Thoracic aorta (tissue), 2 donors: ENCODE measurements around the gene PADI4. TPM values are rescaled to one million over a fixed set of nuclear protein-coding genes. Genes with fewer than 3 reads are reported as not detected.

Source experiments
- ATAC-seq: fragments of 150-250 bp; one replicate; pipeline ENCODE4 v1.8.0; 2017; ENCODE audit warnings: low read depth; ENCODE audit not compliant: insufficient number of reproducible peaks, low FRiP score
- DNase-seq: peaks from one replicate; pipeline ENCODE4 v3.0.0-alpha.2; 2020; ENCODE audit warnings: low spot score
- H3K27ac ChIP-seq, 2 donors: fragments of 200-600 bp; sonication (generic); 1 replicate in 1 of 2; 2 replicates in 1 of 2; pipeline ENCODE4 v1.5.1; 2016; ENCODE audit warnings: mild to moderate bottlenecking in 2 of 2, moderate library complexity in 2 of 2
- H3K27me3 ChIP-seq: fragments of 200-600 bp; sonication (generic); replicated peaks from 2 replicates; pipeline ENCODE4 v1.6.0; 2016; ENCODE audit warnings: mild to moderate bottlenecking; ENCODE audit not compliant: insufficient read depth
- H3K36me3 ChIP-seq: fragments of 200-600 bp; sonication (generic); one replicate; pipeline ENCODE4 v1.5.1; 2016
- H3K4me1 ChIP-seq, 2 donors: fragments of 200-600 bp; sonication (generic); 1 replicate in 1 of 2; 2 replicates in 1 of 2; pipeline versions ENCODE4 v1.5.1 to v1.6.0; 2016; ENCODE audit warnings: low read depth in 2 of 2, mild to moderate bottlenecking in 1 of 2; ENCODE audit not compliant: control insufficient read depth in 1 of 2
- H3K4me3 ChIP-seq: fragments of 200-600 bp; sonication (generic); 2 replicates; pipeline ENCODE4 v1.5.1; 2016; ENCODE audit warnings: mild to moderate bottlenecking
- H3K9me3 ChIP-seq: fragments of 200-600 bp; sonication (generic); 2 replicates; pipeline ENCODE4 v1.5.1; 2016
- CTCF ChIP-seq: fragments of 200-600 bp; sonication (generic); IDR thresholded peaks from one replicate; pipeline ENCODE4 v1.5.1; 2019; ENCODE audit warnings: antibody characterized with exemption
- total RNA-seq, 2 donors: library from RNA; depleted of rRNA; stranded (reverse); fragments of >200 nt; gene quantifications; one replicate each; pipeline versions ENCODE4 v1.1.0 to v1.2.3, GENCODE V29; 2016

The PADI4 gene
- total RNA-seq, 2 donors from 2014 or later, result 0.27 to 0.42 TPM

DNA sequence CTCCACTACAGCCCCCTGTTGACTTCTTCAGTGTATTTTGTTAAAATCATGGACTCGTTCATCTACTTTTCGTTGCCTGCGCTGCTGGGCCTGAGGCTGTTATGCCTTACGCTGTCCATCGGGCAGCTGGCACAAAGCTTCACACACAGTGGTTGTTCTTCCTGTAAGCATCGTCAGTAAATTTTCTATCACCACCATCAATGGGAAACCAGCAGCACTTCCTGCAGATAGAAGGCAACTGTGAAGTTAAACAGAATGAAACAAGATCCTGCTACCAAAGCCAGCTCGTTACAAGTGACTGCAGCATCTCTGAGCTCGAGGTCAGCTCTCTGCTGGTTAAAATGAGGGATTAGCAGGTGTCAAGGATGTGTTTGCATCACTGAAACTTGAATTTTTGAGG, 42.1 kb downstream of the PADI4 start:
- Histone ChIP-seq H3K4me1 (no peaks in the 10 kb centered on the region), H3K27ac (no peak overlapping the region), H3K4me3 (no peak overlapping the region), H3K36me3 (no peaks in the 10 kb centered on the region), H3K27me3 (no peaks in the 10 kb centered on the region), H3K9me3 (no peaks in the 10 kb centered on the region)
- DNase-seq, result no peak
- ATAC-seq, result no peak
- TF ChIP-seq CTCF, result no peak

- Histone ChIP-seq H3K4me1 (no peaks in the 10 kb centered on the region), H3K27ac (no peak overlapping the region), H3K36me3 (no peaks in the 10 kb centered on the region), H3K4me3 (no peak overlapping the region), H3K27me3 (no peaks in the 10 kb centered on the region), H3K9me3 (no peaks in the 10 kb centered on the region)
- ATAC-seq (no peak), DNase-seq (no peak)
- no peak for TF ChIP-seq CTCF
Observed at GRCh38 chr1:17350928-17351446, 43.0 kb downstream of the PADI4 start.

- DNase-seq, result no peak
- no peaks in the 10 kb centered on the region for H3K4me1 ChIP-seq
- no peak for TF ChIP-seq CTCF
- H3K27ac ChIP-seq, result no peak overlapping the region
- H3K4me3 ChIP-seq, result no peak overlapping the region
- H3K36me3 ChIP-seq, result no peaks in the 10 kb centered on the region
- no peaks in the 10 kb centered on the region for H3K9me3 ChIP-seq
- no peak for ATAC-seq
- no peaks in the 10 kb centered on the region for H3K27me3 ChIP-seq
Observed at GRCh38 chr1:17351598-17352324, 43.8 kb downstream of the PADI4 start.

GRCh38 chr1:17352419-17352909, 44.5 kb downstream of the PADI4 start:
- Histone ChIP-seq H3K4me3 (no peak overlapping the region), H3K4me1 (no peaks in the 10 kb centered on the region), H3K36me3 (no peaks in the 10 kb centered on the region), H3K9me3 (no peaks in the 10 kb centered on the region), H3K27me3 (no peaks in the 10 kb centered on the region), H3K27ac (no peak overlapping the region)
- no peak for DNase-seq
- no peak for ATAC-seq
- TF ChIP-seq CTCF, result no peak

GRCh38 chr1:17355898-17356297, 47.9 kb downstream of the PADI4 start:
- Histone ChIP-seq H3K27me3 (no peaks in the 10 kb centered on the region), H3K27ac (no peak overlapping the region), H3K9me3 (no peaks in the 10 kb centered on the region), H3K4me1 (no peaks in the 10 kb centered on the region), H3K36me3 (no peaks in the 10 kb centered on the region), H3K4me3 (no peak overlapping the region)
- ATAC-seq, result no peak
- TF ChIP-seq CTCF, result no peak
- no peak for DNase-seq
